ENCODE data around the gene INMT.
"Not testable (repeated sequence)": the region's sequence is repeated elsewhere in the genome, so short reads cannot be mapped to it uniquely, and the experiment has no call there.

The INMT gene

DNA sequence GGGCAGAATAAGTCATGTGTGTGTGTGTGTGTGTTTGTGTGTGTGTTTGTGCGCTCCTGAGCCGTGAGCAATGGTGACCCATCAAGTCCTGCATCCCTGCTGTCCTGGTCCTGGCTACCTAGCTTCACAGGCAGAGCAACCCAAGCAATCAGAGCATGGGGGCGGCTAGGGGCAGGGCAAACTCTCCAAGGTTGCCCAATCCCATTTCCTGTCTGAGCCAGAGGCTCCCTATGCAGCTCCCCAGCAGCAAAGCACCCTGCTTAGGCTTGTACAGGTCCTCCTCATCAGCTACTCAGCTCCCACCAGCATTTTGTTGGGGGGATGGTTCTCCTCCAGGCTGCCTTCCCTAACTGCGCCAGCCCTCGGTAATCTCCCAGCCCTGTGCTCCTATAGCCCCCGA is 38.5 kb upstream of the INMT start:
- Histone ChIP-seq H3K27me3 (ENCODE audit: low read depth, low read length) (no peaks in the 10 kb centered on the region), H3K36me3 (replicated peaks; ENCODE audit: low read depth, low read length) (no peaks in the 10 kb centered on the region), H3K27ac (ENCODE audit: low read length) (no peak overlapping the region), H3K9ac (ENCODE audit: low read length) (no peak overlapping the region), H2AFZ (ENCODE audit: low read depth, low read length) (no peak overlapping the region), H3K9me3 (ENCODE audit: insufficient read depth, low read length) (no peaks in the 10 kb centered on the region), H3K4me2 (ENCODE audit: low read length) (no peak overlapping the region), H3K4me3 (ENCODE audit: low read length) (no peak overlapping the region), H3K79me2 (ENCODE audit: low read length) (no peaks in the 10 kb centered on the region), H3K4me1 (ENCODE audit: low read length) (no peaks in the 10 kb centered on the region), H4K20me1 (ENCODE audit: insufficient read depth, low read length) (no peaks in the 10 kb centered on the region)
- no peak for TF ChIP-seq EZH2phosphoT487 (IDR thresholded peaks at IDR 0.05; ENCODE audit: low read depth)
- TF ChIP-seq, protein P1, sequence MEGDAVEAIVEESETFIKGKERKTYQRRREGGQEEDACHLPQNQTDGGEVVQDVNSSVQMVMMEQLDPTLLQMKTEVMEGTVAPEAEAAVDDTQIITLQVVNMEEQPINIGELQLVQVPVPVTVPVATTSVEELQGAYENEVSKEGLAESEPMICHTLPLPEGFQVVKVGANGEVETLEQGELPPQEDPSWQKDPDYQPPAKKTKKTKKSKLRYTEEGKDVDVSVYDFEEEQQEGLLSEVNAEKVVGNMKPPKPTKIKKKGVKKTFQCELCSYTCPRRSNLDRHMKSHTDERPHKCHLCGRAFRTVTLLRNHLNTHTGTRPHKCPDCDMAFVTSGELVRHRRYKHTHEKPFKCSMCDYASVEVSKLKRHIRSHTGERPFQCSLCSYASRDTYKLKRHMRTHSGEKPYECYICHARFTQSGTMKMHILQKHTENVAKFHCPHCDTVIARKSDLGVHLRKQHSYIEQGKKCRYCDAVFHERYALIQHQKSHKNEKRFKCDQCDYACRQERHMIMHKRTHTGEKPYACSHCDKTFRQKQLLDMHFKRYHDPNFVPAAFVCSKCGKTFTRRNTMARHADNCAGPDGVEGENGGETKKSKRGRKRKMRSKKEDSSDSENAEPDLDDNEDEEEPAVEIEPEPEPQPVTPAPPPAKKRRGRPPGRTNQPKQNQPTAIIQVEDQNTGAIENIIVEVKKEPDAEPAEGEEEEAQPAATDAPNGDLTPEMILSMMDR (IDR thresholded peaks at IDR 0.05; ENCODE audit: low read depth, low read length), result no peak

DNA sequence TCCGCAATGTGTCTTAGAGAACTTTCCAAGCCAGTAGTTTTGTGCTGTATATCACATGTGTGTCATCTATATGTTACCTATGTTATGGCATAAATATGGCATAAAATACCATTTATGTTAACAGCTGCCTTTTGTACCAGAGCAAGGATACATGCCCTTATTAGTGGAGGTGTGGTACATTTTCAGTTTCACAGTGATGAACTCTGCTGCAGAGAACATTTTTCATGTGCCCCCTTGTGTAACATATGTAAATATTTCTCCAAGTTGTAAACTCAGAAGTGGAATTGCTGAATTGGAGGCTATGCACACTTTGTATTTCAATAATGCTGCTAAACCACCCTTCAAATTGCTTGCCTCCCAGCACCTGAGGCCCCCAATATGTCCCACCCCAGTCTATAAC is 37.8 kb upstream of the INMT start:
- Histone ChIP-seq H4K20me1 (ENCODE audit: insufficient read depth, low read length) (no peaks in the 10 kb centered on the region), H3K36me3 (replicated peaks; ENCODE audit: low read depth, low read length) (no peaks in the 10 kb centered on the region), H3K27ac (ENCODE audit: low read length) (no peak overlapping the region), H3K4me3 (ENCODE audit: low read length) (no peak overlapping the region), H3K79me2 (ENCODE audit: low read length) (no peaks in the 10 kb centered on the region), H2AFZ (ENCODE audit: low read depth, low read length) (no peak overlapping the region), H3K9me3 (ENCODE audit: insufficient read depth, low read length) (no peaks in the 10 kb centered on the region), H3K4me2 (ENCODE audit: low read length) (no peak overlapping the region), H3K27me3 (ENCODE audit: low read depth, low read length) (no peaks in the 10 kb centered on the region), H3K4me1 (ENCODE audit: low read length) (no peaks in the 10 kb centered on the region), H3K9ac (ENCODE audit: low read length) (no peak overlapping the region)
- TF ChIP-seq EZH2phosphoT487 (IDR thresholded peaks at IDR 0.05; ENCODE audit: low read depth), result no peak
- TF ChIP-seq, protein P1 (IDR thresholded peaks at IDR 0.05; ENCODE audit: low read depth, low read length), result no peak

DNA sequence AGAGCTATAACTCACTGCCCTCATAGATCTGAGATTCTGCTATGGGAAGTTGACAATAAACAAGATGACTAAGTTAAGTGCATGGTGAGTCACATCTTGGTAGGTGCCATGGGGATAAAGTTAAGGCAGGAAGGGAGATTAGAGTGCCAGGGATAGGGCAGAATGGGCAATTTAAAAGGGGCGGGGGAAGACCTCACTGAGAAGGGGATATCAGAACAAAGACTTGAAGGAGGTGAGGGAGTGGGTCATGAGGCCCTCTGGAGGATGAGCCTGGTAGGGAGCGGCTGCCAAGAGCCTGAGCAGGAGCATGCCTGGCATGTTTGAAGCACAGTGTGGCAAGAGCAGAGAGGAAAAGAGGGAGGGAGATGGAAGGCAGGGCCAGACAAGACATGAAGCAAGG is 34.8 kb upstream of the INMT start:
- H3K27ac ChIP-seq (ENCODE audit: low read length), result no peak overlapping the region

DNA sequence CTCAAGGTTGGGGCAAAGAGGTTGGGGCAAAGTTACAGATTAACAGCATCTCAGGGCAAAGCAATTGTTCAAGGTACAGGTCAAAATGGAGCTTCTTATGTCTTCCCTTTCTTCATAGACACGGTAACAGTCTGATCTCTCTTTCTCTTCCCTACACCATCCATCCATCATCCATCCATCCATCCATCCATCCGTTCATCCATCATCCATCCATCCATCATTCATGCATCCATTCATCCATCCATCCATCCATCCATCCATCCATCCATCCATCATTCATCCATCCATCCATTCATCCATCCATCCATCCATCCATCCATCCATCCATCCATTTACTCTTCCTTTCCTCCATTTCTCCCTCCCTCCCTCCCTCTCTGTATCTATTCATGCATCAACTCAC is 32.5 kb upstream of the INMT start:
- H3K4me2 ChIP-seq (ENCODE audit: low read length); H3K27ac ChIP-seq (ENCODE audit: low read length); H3K9ac ChIP-seq (ENCODE audit: low read length); H4K20me1 ChIP-seq (ENCODE audit: insufficient read depth, low read length); H3K4me1 ChIP-seq (ENCODE audit: low read length); H3K79me2 ChIP-seq (ENCODE audit: low read length); H3K27me3 ChIP-seq (ENCODE audit: low read depth, low read length); H3K9me3 ChIP-seq (ENCODE audit: insufficient read depth, low read length); H3K36me3 ChIP-seq (replicated peaks; ENCODE audit: low read depth, low read length); H2AFZ ChIP-seq (ENCODE audit: low read depth, low read length); H3K4me3 ChIP-seq (ENCODE audit: low read length): not testable (repeated sequence)

More for the DNA sequence above, 34.8 kb upstream of the INMT start:
- Histone ChIP-seq H3K4me2 (ENCODE audit: low read length) (no peak overlapping the region), H3K4me3 (ENCODE audit: low read length) (no peak overlapping the region), H2AFZ (ENCODE audit: low read depth, low read length) (no peak overlapping the region), H3K9ac (ENCODE audit: low read length) (no peak overlapping the region), H3K36me3 (replicated peaks; ENCODE audit: low read depth, low read length) (no peaks in the 10 kb centered on the region), H3K9me3 (ENCODE audit: insufficient read depth, low read length) (no peaks in the 10 kb centered on the region), H4K20me1 (ENCODE audit: insufficient read depth, low read length) (no peaks in the 10 kb centered on the region), H3K4me1 (ENCODE audit: low read length) (no peaks in the 10 kb centered on the region), H3K27me3 (ENCODE audit: low read depth, low read length) (no peaks in the 10 kb centered on the region), H3K79me2 (ENCODE audit: low read length) (no peaks in the 10 kb centered on the region)
- TF ChIP-seq, protein P1 (IDR thresholded peaks at IDR 0.05; ENCODE audit: low read depth, low read length), result no peak
- no peak for TF ChIP-seq EZH2phosphoT487 (IDR thresholded peaks at IDR 0.05; ENCODE audit: low read depth)

DNA sequence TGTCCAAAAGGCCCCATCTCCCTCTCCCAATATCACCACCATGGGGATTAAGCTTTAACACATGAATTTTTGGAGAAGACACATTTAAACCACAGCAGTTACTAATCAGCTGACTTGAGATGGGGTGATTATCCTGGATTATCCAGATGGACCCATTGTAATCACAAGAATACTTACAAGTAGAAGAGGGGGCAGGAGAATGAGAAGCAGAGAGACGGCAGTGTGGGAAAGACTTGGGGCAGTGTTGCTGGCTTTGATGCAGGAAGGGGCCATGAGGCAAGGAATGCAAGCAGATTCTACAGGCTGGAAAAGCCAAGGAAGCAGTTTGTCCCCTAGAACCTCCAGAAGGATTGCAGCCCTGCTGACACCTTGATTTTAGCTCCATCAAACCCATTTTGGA is 30.7 kb upstream of the INMT start:
- no peak overlapping the region for H2AFZ ChIP-seq (ENCODE audit: low read depth, low read length)
- no peaks in the 10 kb centered on the region for H4K20me1 ChIP-seq (ENCODE audit: insufficient read depth, low read length)
- H3K9ac ChIP-seq (ENCODE audit: low read length), result no peak overlapping the region
- H3K9me3 ChIP-seq (ENCODE audit: insufficient read depth, low read length), result no peaks in the 10 kb centered on the region
- H3K36me3 ChIP-seq (replicated peaks; ENCODE audit: low read depth, low read length), result no peaks in the 10 kb centered on the region
- no peak for TF ChIP-seq EZH2phosphoT487 (IDR thresholded peaks at IDR 0.05; ENCODE audit: low read depth)
- TF ChIP-seq, protein P1 (IDR thresholded peaks at IDR 0.05; ENCODE audit: low read depth, low read length), result no peak
- H3K79me2 ChIP-seq (ENCODE audit: low read length), result no peaks in the 10 kb centered on the region
- H3K4me1 ChIP-seq (ENCODE audit: low read length), result no peaks in the 10 kb centered on the region
- H3K4me3 ChIP-seq (ENCODE audit: low read length), result no peak overlapping the region
- no peak overlapping the region for H3K4me2 ChIP-seq (ENCODE audit: low read length)
- no peak overlapping the region for H3K27ac ChIP-seq (ENCODE audit: low read length)
- no peaks in the 10 kb centered on the region for H3K27me3 ChIP-seq (ENCODE audit: low read depth, low read length)

Measured in OCI-LY3 (cell line).